Measurements from ENCODE around the gene ZBTB38.

ZBTB38 gene

DNA sequence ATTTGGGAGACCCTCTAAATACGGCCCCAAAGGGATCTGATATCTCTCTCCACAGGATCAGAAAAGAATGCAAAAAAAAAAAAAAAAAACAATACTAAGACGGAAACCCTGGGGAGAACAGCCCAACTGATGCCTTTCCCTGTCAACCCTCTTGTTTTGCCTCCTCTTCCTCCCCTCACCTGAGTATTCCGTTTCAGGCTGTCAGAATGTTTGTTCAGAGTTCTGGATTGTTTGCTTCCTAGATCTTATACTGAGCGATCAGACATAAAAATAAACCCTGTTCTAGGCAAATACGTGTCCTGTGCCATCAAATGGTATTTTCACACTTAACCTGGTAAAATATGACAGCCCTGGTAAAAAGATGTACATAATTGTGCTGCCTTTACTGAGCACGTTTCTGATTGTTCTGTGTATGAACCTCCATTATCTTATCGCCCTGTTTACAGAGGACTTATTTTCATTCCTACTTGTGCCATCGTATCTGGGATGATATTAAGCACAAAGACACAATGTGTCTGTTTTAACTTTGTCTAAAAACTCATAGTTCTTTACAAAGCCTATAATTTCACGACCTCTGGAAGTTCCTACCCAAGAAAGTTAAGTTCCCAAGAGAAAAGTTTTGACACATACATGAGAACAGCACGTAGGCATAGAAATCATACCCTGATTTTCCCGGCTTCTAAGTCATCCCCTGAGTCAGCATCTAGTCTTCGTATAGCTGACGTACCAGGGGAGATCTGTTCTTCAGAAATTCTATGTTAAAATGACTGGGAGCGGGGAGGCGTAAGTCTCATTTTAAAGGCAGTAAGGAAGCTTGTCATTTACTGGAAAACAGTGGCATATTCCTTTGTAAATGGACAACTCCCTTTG lies 856 bp downstream of the ZBTB38 start:
- no peak for DNase-seq

DNA sequence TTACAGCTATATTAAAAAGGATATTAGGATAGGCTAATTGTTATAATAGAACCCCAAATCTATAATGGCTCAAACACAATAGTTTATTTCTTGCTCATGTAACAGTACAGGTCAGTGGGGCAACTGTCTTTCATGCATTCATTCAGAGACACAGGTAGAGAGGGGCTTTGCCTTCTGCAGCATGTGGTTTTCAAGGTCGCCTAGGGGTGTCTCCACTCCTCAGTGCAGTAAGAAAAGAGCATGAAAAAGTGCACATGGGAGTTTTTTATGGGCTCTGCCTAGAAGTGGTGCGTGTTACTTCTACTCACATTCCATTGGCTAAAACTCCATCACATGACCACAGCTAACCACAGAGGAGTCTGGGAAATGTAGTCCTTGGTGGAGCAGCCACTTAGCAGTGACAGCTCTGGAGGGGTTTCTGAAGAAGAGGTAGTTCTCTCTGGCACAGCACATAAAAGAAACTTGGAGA lies 1.8 kb downstream of the ZBTB38 start:
- peak; percentile 91 for DNase-seq

DNA sequence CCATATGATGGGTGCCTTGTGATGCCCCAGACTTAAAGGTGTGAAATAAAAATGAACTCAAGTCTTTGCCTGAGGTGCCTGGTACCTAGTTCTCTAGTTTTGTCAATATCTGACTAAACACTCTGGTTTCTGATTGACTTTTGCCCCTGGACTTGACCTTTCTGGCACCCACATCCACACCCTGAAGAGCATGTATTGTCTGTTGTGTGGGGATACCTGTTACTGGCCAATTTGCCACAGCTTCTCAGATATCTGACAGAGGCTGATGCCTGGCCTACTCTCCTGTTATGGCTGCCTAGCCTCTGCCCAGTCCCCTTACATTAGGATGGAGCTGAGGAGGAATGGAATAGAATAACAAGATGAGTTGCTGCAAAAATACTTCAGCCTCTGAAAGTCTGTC lies 3.6 kb downstream of the ZBTB38 start:
- no peak for DNase-seq

DNA sequence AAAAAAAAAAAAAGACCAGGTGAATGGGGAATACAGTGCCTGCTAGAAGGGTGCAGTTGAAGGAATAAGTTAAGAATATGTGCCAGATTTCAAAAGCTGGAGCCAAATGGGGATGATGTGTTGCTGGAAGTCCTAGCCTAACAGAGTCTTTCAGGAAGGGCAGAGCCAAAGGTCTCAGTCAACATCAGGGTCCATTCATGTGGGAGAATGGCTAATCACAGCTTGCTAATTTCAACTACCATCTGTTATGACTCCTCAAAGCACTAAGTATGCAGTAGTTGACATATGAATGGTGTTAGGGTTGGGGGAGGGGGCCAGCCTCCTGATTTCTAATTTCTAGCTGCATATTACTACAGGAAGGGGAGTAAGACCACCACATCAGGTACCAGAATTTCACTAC lies 4.4 kb downstream of the ZBTB38 start:
- DNase-seq: no peak

DNA sequence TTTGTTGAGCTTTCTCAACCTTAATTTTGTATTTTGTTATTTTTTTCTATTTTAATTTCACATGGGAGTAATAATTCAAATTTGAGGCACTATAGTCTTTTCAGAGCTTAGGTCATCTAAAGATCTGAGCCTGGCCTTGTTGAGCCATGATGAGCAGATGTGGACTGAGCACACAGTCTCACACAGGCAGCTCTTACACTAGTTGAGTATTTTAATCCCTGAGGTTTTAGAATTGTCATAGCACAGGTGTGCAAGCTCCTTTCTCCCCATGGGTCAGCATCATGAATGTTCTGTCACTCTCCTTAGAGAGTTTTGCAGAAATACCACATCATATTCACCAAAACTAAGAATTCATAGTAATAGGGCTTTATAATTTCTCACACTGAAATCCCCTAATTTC lies 4.9 kb downstream of the ZBTB38 start:
- DNase-seq: no peak

DNA sequence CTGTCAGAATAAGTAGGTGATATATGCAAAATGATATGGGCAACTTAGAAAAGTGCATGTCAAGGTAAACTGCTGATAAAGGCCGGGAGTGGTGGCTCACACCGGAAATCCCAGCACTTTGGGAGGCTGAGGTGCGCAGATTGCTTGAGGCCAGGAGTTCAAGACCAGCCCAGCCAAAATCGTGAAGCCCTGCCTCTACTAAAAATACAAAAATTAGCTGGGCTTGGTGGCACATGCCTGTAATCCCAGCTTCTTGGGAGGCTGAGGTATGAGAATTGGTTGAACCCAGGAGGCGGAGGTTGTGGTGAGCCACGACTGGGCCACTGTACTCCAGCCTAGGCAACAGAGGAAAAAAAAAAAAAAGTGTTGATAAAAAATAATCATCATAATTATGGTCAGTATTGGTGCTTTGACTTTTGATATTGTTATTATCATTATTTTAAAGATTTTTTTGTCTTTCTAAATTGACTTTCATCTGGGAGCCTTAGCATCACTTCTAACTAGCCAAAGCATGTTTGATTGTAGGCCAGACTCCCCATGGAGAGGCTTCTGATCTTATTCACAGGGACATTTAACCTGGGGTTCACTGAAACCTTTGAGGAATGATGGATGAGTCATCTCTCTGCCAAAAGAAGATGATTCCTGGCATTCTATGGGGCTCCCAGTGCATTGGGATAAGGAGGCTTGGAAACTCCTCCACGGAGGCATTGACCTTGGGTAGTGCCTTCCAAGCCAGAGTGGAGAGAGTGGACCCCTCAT lies 5.6 kb downstream of the ZBTB38 start:
- no peak for DNase-seq

DNA sequence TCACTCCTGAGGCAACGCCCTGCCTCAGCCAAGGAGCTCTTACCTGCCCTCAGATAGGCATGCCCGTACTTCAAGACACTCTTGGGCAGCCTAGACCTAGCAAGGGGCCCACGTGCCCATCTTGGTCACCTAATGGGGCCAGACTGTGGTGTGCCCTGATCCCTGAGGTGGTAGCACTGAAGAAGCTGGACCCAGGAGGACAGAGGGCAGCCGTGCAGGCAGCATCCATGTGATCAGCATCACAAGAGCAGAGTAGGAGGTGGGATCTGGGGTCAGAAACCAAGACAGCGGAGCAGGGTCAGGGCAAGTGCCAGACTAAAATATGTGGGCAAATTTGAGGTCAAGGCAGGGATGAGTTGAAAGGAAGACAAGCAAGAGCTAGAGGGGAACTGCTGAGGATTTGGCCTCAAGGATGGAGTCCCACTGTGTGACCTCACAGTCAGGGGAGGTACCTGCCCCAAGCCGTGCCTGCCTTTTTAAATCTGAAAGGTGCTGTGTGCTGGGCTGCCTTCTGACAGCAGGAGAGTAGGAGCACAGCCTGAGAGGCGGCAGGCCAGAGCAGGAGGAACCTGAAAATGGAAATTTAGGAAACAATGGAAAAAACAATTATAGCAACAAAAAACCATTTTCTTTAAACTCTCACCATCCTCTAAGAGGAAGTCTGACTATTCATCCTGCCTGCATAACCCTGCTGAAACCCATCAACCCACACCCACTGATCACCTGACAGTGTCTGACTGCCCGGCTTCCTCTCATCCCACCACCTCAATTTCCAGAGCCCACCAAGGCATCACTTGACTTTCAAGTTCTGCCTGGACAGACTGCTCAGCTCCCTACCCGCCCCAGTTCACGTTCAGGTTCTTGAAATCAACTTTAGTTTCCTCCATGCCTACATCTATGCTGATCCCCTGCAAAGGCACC lies 7.3 kb downstream of the ZBTB38 start:
- DNase-seq: no peak

DNA sequence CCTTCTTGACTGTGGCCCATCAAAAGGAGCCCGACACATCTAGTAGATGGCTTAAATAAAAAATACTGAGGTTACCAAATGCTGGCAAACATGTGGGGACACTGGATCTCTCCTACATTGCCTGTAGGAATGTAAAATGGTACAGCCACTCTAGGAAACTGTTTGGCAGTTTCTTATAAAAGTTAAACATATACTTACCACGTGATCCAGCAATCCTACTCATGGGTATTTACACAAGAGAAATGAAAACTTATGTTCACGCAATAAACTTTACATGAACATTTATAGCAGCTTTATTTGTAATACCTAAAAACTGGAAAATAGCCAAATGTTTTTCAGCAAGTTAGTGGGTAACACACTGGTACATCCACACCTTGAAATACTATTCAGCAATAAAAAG lies 9.1 kb downstream of the ZBTB38 start:
- DNase-seq: no peak

DNA sequence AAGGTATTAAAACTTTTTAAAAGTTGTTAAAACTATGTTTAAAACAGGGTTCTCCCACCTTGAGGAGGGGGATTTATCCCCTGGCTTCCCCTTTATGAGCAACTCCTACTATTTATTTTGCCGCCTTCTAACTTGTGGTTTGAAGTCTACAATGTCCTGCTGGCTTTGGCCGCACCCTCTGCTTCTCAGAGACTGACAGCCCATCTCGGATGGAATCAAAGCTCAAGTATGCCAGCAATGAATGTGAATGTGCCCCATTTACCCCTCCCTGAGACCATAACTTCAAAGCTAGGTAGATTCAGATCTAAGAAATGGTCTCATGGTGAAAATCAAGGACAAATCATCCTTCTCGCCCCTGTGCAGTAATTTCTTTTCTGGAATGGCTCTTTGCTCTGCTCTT lies 10.3 kb downstream of the ZBTB38 start:
- no peak for DNase-seq

DNA sequence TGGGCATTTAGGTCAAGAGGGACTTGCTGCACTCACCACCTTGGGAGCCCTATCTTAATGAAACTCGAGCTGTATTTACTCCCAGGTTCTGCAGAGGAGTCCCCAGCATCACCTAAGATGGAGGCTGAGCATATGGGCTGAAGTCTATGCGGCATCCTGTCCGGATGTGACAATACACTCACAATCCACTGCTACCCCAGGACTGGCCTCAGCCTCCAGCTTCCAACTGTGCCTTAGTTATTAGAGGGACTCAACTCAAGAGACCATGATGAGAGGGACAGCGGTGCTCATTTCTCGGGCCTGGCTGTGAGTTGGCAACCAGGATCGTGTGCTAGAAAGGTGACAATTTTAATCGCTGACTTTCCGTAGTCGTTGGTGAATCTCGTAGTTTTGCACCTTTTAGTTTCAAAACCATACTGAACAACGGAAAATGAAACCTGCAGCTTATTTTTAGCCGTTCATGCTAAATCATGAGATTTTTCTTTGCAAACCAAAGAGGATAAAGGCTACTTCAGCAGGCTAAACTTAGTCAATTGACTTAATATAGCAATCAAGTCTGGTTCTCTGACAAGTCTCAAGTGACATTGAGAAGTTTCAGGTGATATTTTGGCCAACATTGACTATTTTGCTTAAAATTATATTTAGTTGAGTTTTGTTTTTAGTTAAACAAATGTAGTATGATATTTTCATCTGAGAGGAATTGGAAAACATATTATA lies 11.1 kb downstream of the ZBTB38 start:
- peak; percentile 51 for DNase-seq

DNA sequence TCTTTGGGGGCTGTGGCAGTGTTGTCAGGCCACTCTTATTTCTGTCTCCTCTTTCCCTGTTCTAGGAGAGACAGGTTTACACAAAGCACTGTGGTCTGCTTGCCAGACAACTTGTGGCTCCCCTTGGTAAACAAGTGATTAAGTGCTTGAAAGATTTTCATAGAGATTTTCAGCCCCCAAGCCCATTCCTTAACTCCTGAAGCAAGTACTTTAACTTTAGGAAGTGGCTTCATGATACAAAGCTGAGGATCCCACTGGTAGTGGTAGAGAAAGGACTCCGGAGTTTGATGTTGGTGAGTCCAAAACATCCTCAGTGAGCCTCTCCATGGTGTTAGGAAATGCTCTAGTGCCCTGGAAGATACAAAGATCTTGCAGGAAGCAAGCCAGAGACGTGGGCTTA lies 12.0 kb downstream of the ZBTB38 start:
- DNase-seq: no peak

DNA sequence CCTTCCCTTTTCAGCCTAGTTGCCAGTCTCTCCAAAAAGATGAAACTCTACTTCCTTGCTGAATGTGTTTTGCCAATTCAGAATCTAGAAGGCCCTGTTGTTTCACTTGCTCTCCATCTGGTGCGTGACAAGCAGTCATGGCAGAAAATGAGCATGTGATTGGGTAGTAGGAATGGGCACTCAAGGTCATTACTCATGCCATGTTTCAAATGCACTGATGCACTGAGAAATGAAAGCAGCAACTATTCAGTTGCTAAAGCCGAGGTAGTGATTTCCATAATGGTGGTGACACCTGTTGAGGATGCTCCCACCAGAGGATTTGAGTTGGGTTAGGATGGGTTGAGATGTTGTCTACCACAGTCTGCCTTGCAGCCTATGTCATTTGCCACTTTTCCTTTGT lies 12.7 kb downstream of the ZBTB38 start:
- no peak for DNase-seq

DNA sequence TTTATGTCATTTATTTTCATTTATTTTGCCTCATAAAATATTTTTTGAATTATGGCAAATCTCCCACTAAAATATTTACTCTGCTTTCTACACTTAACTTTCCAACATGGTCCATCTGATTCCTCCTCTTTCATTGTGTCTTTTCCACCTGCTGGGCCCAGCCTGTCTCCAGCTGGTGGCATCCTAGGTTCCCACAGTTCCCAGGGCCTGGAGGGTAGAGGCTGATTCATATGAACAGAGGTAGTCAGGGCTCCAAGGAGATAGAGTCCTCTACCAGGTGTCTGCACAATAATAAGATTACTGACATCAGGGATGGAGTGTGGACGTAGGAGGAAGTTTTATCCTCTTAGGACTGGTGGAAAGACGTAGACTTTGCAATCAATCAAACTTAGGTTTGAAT lies 14.3 kb downstream of the ZBTB38 start:
- no peak for DNase-seq

DNA sequence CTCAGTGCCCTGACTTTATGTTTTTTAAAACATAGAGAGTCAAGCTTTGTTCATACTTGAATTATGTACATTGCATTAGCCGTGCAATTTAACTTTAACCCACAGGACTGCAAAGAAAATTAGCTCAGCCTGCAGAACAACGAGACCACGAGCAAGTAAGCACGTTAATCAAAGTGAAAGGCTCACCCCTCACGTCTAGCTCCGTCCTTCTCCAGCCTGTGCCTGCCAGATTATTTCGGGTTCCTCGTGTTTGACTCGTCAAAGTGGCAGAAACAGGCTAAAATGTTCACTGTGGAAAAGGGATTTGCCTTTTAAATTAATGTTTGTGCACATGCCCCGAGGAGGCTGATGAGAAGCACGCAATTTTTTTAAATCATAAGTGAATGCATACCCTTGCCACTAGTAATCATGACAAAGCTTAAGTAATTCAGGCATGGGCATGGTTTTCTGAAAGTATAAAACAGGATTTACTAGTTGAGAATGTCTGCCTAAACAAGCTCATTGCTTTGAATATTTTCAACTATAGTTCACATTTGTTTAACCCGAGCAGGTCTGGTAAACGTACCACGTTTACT lies 15.3 kb downstream of the ZBTB38 start:
- no peak for DNase-seq

DNA sequence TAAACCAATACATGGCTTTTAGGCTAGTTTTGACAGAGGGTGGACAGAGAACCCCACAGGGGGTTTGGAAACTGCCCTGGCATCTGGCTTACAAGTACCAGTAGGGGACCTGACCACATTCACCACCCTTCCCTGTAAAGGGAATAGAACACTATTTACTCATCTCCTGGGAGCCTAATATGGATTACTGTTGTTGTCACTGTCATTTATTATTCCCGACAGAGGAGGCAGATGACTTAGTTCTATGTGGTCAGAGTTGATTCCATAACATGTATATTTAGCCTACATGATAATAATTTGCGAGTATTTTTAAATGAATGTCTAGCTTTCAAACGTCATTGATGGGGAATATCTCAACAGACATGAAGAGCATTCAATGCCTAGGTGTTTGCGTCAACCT lies 15.9 kb downstream of the ZBTB38 start:
- no peak for DNase-seq

DNA sequence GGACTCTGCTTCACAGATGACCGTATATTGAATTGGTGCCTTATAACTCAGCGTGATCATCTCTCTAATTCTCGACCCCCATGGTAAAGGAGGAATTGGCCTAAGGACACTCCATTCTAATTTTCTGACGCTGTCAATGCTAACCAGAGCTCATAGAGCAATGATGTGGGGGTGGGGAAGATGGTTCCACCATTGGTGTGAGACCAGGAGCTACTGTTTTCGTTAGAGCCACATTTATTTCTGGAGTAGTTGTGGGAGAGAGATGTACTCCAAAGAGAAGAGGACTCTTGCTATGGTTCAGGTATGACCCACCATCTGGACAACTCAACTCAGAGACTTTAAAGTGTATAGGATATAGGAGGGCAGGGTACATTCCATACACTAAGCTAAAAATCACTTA lies 16.3 kb downstream of the ZBTB38 start:
- DNase-seq: no peak

DNA sequence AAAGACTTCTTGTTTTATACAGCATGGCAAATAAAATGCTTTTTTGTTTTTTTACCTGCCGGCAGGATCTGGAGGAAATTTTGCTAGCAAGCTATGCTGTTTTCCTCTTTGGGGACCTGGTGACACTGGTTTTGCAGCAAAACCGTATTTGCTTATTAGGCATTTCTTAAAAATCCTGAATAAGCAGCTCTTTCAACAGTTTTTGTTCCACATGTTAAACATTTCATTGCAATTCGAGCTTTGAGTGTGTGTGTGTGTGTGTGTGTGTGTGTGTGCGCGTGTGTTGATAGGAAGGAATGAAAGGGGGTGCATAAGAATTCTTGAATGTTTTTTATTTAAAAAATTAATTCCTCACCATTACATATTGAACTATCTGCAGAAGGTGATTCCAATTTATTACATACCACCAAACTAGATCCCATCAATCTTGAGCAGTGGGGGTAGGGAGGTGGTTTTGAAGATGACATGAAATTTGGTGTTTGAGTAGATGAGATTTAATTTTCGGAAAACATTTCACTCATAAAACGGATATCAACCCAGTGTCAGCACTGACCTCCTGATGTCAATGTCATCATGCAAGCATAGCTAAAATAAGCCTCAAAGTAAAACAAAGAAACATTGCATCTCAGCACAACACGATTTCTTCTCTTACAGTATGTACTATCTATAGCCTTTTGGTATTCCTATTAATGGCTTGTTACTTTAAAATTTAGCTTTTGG lies 17.3 kb downstream of the ZBTB38 start:
- DNase-seq: no peak

DNA sequence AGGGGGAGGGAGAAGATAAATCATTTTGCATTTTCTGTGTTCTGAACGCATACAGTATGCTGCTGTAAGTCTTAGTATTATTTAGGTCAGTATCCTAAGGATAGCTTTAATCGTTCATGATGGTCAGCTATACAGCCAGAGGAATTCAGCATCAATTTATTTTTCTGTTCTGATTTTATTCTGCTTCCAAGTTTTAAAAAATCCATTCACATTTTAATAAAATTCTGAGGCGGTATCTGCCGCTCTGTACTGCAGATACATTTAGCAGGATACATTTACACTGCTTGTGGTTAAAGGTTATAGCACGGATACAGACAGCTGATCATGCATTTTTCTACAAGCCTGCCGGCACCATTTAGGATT lies 17.8 kb downstream of the ZBTB38 start:
- DNase-seq: no peak

DNA sequence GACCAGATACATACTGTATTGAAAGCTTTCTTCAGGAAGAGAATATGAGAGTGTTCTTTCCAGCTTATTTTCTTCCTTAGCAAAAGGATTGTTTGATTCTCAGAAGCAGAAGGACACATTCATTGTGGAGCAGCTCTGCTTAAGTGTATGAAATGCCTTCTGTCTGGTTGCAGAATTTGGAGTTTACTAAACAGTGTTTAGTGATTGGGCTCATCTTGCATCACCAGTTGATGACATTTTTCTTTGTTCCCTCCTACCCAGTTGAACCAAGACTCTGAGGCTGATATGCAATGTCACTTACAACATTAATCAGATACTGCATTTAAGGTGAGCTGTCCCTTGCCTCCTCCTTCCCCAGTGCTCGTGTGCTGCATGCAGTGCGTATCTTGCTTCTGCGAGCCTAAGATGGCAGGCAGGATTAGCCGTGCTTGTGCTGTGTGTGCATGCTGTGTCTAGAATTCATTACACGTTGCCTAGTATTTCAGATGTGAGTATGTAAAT lies 18.4 kb downstream of the ZBTB38 start:
- no peak for DNase-seq

DNA sequence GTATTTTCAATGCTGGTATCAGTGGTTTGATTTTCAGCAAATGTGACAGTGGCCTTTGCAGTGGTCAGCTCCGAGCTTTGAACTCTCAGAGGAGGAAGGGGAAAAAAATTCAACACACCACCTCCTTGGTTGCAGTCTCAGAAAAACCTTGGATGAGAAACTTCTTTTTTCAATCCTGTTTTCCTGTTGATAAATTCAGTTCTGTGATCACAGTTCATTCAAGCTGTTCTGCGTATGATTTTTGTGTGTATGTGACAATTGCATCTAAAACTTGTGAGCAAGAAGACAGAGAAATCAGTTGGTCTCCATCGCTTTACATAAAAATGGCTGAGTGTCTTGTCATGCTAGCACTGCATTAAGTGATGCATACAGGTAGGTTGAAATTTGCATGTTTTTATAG lies 19.2 kb downstream of the ZBTB38 start:
- DNase-seq: no peak

DNA sequence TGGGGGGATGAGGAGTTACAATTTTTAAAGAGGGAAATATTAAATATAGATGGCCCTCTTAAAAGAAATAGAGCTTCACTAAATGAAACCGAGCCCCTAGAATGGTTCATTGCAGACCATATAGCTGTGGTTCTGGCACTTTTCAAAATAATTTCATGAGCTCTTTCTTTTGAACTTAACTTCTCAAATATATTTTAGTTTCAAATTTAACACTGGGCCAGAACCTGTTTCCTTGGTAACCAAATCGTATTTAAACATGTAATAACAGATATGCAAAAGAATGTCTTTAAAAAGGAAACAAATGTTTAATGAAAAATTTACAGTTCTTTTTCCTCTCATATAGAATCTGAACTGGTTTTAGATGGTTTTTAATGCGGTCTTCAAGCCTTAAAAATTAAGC lies 20.1 kb downstream of the ZBTB38 start:
- DNase-seq: no peak
